Fibroblast of skin of right quadriceps (primary cell): Measurements from ENCODE around the gene PIP4K2C.
"Not testable (repeated sequence)": the region's sequence is repeated elsewhere in the genome, so short reads cannot be mapped to it uniquely, and the experiment has no call there.

ENCODE experiments used
- DNase-seq: peaks from one replicate; pipeline ENCODE4 v3.0.0-alpha.2; 2013

The PIP4K2C gene

DNA sequence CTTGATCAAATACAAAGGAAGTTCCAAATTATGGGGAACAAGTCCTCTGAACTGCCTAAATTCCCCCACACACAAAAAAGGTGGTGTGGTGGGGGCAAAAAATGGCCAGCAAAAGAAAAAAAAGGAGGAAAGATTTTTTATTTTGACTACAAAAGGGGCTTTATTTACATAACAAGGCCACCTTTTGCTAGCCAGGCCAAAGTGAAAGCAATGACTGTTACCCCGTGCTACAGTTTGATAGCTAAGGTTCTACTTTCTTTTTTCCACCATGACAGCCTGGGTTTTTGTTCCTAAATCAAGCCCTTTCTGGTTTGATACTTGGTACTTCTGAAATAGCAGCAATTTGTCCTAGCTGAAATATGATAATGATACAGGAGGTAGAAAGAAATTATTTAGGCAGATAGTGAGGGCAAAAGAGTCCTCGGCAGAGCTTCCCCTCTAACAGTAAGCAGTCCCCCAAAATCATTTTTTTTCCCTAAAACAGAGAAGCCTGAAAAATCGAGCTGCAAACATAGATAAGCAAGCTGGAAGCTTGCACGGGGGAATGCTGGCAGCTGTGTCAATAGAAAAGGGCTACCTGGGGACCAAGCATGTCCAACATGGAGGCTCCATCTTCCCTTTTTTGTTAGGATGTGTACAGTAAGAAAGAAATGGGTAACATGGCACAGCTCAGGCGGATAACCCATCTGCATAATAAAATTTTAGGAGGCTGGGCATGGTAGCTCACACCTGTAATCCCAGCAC, 50.9 kb downstream of the PIP4K2C start:
- DNase-seq: no peak

DNA sequence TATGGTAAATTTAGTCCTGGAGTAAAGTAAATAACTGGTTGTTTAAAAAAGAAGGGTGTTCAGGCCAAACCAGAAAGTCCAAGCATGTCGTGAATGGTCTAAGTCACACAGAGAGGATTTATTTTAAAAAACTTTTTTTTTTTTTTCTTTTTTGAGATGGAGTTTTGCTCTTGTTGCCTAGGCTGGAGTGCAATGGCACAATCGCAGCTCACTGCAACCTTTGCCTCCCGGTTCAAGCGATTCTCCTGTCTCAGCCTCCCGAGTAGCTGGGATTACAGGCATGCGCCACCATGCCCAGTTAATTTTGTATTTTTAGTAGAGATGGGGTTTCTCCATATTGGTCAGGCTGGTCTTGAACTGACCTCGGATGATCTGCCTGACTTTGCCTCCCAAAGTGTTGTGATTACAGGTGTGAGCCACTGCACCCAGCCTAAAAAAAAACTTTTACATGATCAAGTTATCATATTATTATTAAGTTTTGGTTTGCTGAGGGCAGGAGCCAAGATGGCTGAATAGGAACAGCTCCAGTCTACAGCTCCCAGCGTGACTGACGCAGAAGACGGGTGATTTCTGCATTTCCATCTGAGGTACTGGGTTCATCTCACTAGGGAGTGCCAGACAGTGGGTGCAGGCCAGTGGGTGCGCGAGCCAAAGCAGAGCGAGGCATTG, 55.1 kb downstream of the PIP4K2C start:
- peak; percentile 34 for DNase-seq

DNA sequence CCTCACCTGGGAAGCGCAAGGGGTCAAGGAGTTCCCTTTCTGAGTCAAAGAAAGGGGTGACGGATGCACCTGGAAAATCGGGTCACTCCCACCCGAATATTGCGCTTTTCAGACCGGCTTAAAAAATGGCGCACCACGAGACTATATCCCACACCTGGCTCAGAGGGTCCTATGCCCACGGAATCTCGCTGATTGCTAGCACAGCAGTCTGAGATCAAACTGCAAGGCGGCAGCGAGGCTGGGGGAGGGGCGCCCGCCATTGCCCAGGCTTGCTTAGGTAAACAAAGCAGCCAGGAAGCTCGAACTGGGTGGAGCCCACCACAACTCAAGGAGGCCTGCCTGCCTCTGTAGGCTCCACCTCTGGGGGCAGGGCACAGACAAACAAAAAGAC, 55.7 kb downstream of the PIP4K2C start:
- DNase-seq: not testable (repeated sequence)
